Measurements from ENCODE around the gene PAWR. TPM values are rescaled to one million over a fixed set of nuclear protein-coding genes. Genes with fewer than 3 reads are reported as not detected.
A peak's percentile ranks its signal among the peaks of the same experiment; 100 is the strongest.

The PAWR gene
- total and polyA plus RNA-seq, 2 of the 13 experiments (the other 11 are each of a cell fraction or from before 2014, with no cell fraction given), result 29.1 to 36.1 TPM

GRCh38 chr12:79690142-79690637, 574 bp downstream of the PAWR start (continued):
- TF ChIP-seq REST (IDR thresholded peaks at IDR 0.05; ENCODE audit: borderline replicate concordance in 1 of 2, low read depth in 1 of 2, low read length in 2 of 2), result no peak; a peak in 1 of 4 replicates
- TF ChIP-seq TCF12 (IDR thresholded peaks at IDR 0.05), result no peak
- no peak for TF ChIP-seq TCF12 (CRISPR knock-in tag; IDR thresholded peaks at IDR 0.05)
- TF ChIP-seq, protein P1, sequence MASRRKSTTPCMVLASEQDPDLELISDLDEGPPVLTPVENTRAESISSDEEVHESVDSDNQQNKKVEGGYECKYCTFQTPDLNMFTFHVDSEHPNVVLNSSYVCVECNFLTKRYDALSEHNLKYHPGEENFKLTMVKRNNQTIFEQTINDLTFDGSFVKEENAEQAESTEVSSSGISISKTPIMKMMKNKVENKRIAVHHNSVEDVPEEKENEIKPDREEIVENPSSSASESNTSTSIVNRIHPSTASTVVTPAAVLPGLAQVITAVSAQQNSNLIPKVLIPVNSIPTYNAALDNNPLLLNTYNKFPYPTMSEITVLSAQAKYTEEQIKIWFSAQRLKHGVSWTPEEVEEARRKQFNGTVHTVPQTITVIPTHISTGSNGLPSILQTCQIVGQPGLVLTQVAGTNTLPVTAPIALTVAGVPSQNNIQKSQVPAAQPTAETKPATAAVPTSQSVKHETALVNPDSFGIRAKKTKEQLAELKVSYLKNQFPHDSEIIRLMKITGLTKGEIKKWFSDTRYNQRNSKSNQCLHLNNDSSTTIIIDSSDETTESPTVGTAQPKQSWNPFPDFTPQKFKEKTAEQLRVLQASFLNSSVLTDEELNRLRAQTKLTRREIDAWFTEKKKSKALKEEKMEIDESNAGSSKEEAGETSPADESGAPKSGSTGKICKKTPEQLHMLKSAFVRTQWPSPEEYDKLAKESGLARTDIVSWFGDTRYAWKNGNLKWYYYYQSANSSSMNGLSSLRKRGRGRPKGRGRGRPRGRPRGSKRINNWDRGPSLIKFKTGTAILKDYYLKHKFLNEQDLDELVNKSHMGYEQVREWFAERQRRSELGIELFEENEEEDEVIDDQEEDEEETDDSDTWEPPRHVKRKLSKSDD (CRISPR knock-in tag; IDR thresholded peaks at IDR 0.05; ENCODE audit: low read depth), result no peak
- TF ChIP-seq KLF16 (CRISPR knock-in tag; IDR thresholded peaks at IDR 0.05), result no peak
- TF ChIP-seq ZNF335 (CRISPR knock-in tag; IDR thresholded peaks at IDR 0.05), result no peak
- TF ChIP-seq ATM (IDR thresholded peaks at IDR 0.05; ENCODE audit: borderline replicate concordance), result no peak
- no peak for TF ChIP-seq ZBTB21 (CRISPR knock-in tag; IDR thresholded peaks at IDR 0.05)
- TF ChIP-seq, protein P2, sequence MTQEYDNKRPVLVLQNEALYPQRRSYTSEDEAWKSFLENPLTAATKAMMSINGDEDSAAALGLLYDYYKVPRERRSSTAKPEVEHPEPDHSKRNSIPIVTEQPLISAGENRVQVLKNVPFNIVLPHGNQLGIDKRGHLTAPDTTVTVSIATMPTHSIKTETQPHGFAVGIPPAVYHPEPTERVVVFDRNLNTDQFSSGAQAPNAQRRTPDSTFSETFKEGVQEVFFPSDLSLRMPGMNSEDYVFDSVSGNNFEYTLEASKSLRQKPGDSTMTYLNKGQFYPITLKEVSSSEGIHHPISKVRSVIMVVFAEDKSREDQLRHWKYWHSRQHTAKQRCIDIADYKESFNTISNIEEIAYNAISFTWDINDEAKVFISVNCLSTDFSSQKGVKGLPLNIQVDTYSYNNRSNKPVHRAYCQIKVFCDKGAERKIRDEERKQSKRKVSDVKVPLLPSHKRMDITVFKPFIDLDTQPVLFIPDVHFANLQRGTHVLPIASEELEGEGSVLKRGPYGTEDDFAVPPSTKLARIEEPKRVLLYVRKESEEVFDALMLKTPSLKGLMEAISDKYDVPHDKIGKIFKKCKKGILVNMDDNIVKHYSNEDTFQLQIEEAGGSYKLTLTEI (CRISPR knock-in tag; conservative IDR thresholded peaks at IDR 0.05), result no peak
- TF ChIP-seq FOXO4 (CRISPR knock-in tag; conservative IDR thresholded peaks at IDR 0.05), result no peak
- 0 out of 2 replicates have a peak, but pooled peaks have one; percentile 5 for TF ChIP-seq ZFP82 (CRISPR knock-in tag; IDR thresholded peaks at IDR 0.05; ENCODE audit: borderline replicate concordance)
- TF ChIP-seq, protein P3, sequence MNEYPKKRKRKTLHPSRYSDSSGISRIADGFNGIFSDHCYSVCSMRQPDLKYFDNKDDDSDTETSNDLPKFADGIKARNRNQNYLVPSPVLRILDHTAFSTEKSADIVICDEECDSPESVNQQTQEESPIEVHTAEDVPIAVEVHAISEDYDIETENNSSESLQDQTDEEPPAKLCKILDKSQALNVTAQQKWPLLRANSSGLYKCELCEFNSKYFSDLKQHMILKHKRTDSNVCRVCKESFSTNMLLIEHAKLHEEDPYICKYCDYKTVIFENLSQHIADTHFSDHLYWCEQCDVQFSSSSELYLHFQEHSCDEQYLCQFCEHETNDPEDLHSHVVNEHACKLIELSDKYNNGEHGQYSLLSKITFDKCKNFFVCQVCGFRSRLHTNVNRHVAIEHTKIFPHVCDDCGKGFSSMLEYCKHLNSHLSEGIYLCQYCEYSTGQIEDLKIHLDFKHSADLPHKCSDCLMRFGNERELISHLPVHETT (CRISPR knock-in tag; conservative IDR thresholded peaks at IDR 0.05), result no peak
- TF ChIP-seq BRD4 (CRISPR knock-in tag; IDR thresholded peaks at IDR 0.05), result no peak
- TF ChIP-seq RELA (CRISPR knock-in tag; IDR thresholded peaks at IDR 0.05), result no peak
- TF ChIP-seq, protein P4, sequence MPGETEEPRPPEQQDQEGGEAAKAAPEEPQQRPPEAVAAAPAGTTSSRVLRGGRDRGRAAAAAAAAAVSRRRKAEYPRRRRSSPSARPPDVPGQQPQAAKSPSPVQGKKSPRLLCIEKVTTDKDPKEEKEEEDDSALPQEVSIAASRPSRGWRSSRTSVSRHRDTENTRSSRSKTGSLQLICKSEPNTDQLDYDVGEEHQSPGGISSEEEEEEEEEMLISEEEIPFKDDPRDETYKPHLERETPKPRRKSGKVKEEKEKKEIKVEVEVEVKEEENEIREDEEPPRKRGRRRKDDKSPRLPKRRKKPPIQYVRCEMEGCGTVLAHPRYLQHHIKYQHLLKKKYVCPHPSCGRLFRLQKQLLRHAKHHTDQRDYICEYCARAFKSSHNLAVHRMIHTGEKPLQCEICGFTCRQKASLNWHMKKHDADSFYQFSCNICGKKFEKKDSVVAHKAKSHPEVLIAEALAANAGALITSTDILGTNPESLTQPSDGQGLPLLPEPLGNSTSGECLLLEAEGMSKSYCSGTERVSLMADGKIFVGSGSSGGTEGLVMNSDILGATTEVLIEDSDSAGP (CRISPR knock-in tag; IDR thresholded peaks at IDR 0.05; ENCODE audit: borderline replicate concordance), result 0 out of 2 replicates have a peak, but pooled peaks have one; percentile 2
